H9 (cell line): ENCODE results near the gene MYOCD. TPM values are rescaled to one million over a fixed set of nuclear protein-coding genes. Genes with fewer than 3 reads are reported as not detected.

Experiments
- DNase-seq: peaks from one replicate; pipeline ENCODE4 v3.0.0-alpha.2; 2017
- H2AFZ ChIP-seq: one replicate; pipeline ENCODE4 v1.6.1; 2013; ENCODE audit warnings: mild to moderate bottlenecking, low read length, control low read depth, moderate library complexity
- H2AK5ac ChIP-seq: 2 replicates; pipeline ENCODE4 v1.6.1; 2013; ENCODE audit warnings: low read length, control low read depth, mixed read lengths; ENCODE audit not compliant: insufficient read length
- H2BK120ac ChIP-seq: one replicate; pipeline ENCODE4 v1.6.1; 2013; ENCODE audit warnings: low read depth, mild to moderate bottlenecking, low read length, control low read depth, inconsistent platforms; ENCODE audit not compliant: poor library complexity, severe bottlenecking
- H2BK12ac ChIP-seq: 2 replicates; pipeline ENCODE4 v1.6.1; 2013; ENCODE audit warnings: low read length, control low read depth, mixed read lengths, low read depth; ENCODE audit not compliant: insufficient read length
- H2BK15ac ChIP-seq: 2 replicates; pipeline ENCODE4 v1.6.1; 2013; ENCODE audit warnings: low read depth, low read length, control low read depth
- H2BK20ac ChIP-seq: one replicate; pipeline ENCODE4 v1.6.1; 2013; ENCODE audit warnings: low read depth, mild to moderate bottlenecking, low read length, control low read depth, inconsistent platforms; ENCODE audit not compliant: poor library complexity, severe bottlenecking
- H2BK5ac ChIP-seq: 2 replicates; pipeline ENCODE4 v1.6.1; 2013; ENCODE audit warnings: low read length, control low read depth, mixed read lengths; ENCODE audit not compliant: insufficient read length
- H3K14ac ChIP-seq: 2 replicates; pipeline ENCODE4 v1.6.1; 2013; ENCODE audit warnings: low read length, control low read depth; ENCODE audit not compliant: insufficient read depth
- H3K18ac ChIP-seq: 2 replicates; pipeline ENCODE4 v1.6.1; 2013; ENCODE audit warnings: low read depth, mild to moderate bottlenecking, mixed read lengths, low read length, control low read depth; ENCODE audit not compliant: insufficient read length
- H3K23ac ChIP-seq: 2 replicates; pipeline ENCODE4 v1.6.1; 2013; ENCODE audit warnings: low read length, control low read depth, mixed read lengths, low read depth; ENCODE audit not compliant: insufficient read length
- H3K23me2 ChIP-seq: 2 replicates; pipeline ENCODE4 v1.6.1; 2013; ENCODE audit warnings: low read depth, mild to moderate bottlenecking, mixed read lengths, low read length, control low read depth; ENCODE audit not compliant: insufficient read length, poor library complexity, severe bottlenecking
- H3K27ac ChIP-seq: 2 replicates; pipeline ENCODE4 v1.5.1; 2013; ENCODE audit warnings: low read length, control low read depth, mixed read lengths, low read depth; ENCODE audit not compliant: insufficient read length
- H3K27me3 ChIP-seq: 2 replicates; pipeline ENCODE4 v1.6.1; 2013; ENCODE audit warnings: low read length, control low read depth, inconsistent platforms; ENCODE audit not compliant: insufficient read depth
- H3K4ac ChIP-seq: 2 replicates; pipeline ENCODE4 v1.6.1; 2013; ENCODE audit warnings: low read depth, mild to moderate bottlenecking, control low read depth, inconsistent platforms, low read length, moderate library complexity
- H3K4me1 ChIP-seq: 2 replicates; pipeline ENCODE4 v1.6.1; 2013; ENCODE audit warnings: low read length, control low read depth, inconsistent platforms; ENCODE audit not compliant: insufficient read depth
- H3K4me2 ChIP-seq: 2 replicates; pipeline ENCODE4 v1.6.1; 2013; ENCODE audit warnings: low read length, control low read depth, mixed read lengths; ENCODE audit not compliant: insufficient read length, insufficient read depth
- H3K56ac ChIP-seq: 2 replicates; pipeline ENCODE4 v1.6.1; 2013; ENCODE audit warnings: low read depth, mild to moderate bottlenecking, mixed read lengths, low read length, control low read depth; ENCODE audit not compliant: insufficient read length
- H3K79me1 ChIP-seq: 2 replicates; pipeline ENCODE4 v1.6.1; 2013; ENCODE audit warnings: low read depth, mild to moderate bottlenecking, moderate library complexity, low read length, control low read depth, inconsistent platforms; ENCODE audit not compliant: insufficient read depth, poor library complexity, severe bottlenecking
- H3K79me2 ChIP-seq: 2 replicates; pipeline ENCODE4 v1.6.1; 2013; ENCODE audit warnings: low read length, control low read depth, inconsistent platforms; ENCODE audit not compliant: insufficient read depth
- H3K9ac ChIP-seq: 2 replicates; pipeline ENCODE4 v1.6.1; 2013; ENCODE audit warnings: low read length, control low read depth, mixed read lengths; ENCODE audit not compliant: insufficient read length; ENCODE audit errors: extremely low read depth
- H3K9me3 ChIP-seq: one replicate; pipeline ENCODE4 v1.6.1; 2013; ENCODE audit warnings: low read depth, low read length, inconsistent platforms; ENCODE audit not compliant: control insufficient read depth
- H3T11ph ChIP-seq: one replicate; pipeline ENCODE4 v1.6.1; 2013; ENCODE audit warnings: mild to moderate bottlenecking, low read length, control low read depth, inconsistent platforms
- H4K20me1 ChIP-seq: one replicate; pipeline ENCODE4 v1.6.1; 2013; ENCODE audit not compliant: control insufficient read depth, insufficient read length, insufficient read depth
- H4K5ac ChIP-seq: 2 replicates; pipeline ENCODE4 v1.6.1; 2013; ENCODE audit warnings: low read depth, mild to moderate bottlenecking, mixed read lengths, low read length, control low read depth; ENCODE audit not compliant: insufficient read length
- H4K8ac ChIP-seq: replicated peaks from 2 replicates; pipeline ENCODE4 v1.6.1; 2013; ENCODE audit warnings: low read length, control low read depth, mixed read lengths, low read depth; ENCODE audit not compliant: insufficient read length
- H4K91ac ChIP-seq: 2 replicates; pipeline ENCODE4 v1.6.1; 2013; ENCODE audit warnings: low read depth, mild to moderate bottlenecking, moderate library complexity, mixed read lengths, low read length, control low read depth; ENCODE audit not compliant: insufficient read length
- H3K27ac Mint-ChIP-seq, 3 experiments: 2 replicates in 2 of 3; 3 replicates in 1 of 3; pipeline ENCODE4 v1.8.0; 2020 to 2021; ENCODE audit warnings: mixed read lengths in 3 of 3, mild to moderate bottlenecking in 1 of 3, moderate library complexity in 1 of 3
- H3K27me3 Mint-ChIP-seq: 2 replicates; pipeline ENCODE4 v1.8.0; 2021; ENCODE audit warnings: low read depth, mild to moderate bottlenecking, moderate library complexity, mixed read lengths
- H3K36me3 Mint-ChIP-seq, 3 experiments: 2 replicates in 2 of 3; 3 replicates in 1 of 3; pipeline ENCODE4 v1.8.0; 2020 to 2021; ENCODE audit warnings: low read depth in 3 of 3, mixed read lengths in 3 of 3; ENCODE audit not compliant: insufficient read depth in 1 of 3
- H3K4me1 Mint-ChIP-seq, 2 experiments: 2 replicates each; pipeline ENCODE4 v1.8.0; 2020; ENCODE audit warnings: mixed read lengths in 2 of 2
- H3K4me3 Mint-ChIP-seq, 2 experiments: 2 replicates in 1 of 2; 3 replicates in 1 of 2; pipeline ENCODE4 v1.8.0; 2020 to 2021; ENCODE audit warnings: mild to moderate bottlenecking in 2 of 2, mixed read lengths in 2 of 2, moderate library complexity in 1 of 2
- H3K9me3 Mint-ChIP-seq, 2 experiments: 2 replicates in 1 of 2; 3 replicates in 1 of 2; pipeline ENCODE4 v1.8.0; 2020; ENCODE audit warnings: mild to moderate bottlenecking in 2 of 2, mixed read lengths in 2 of 2, moderate library complexity in 1 of 2
- WGBS: extraction: QIAGEN DNeasy Blood & Tissue Kit; methylation state at CpG from one replicate; pipeline ENCODE4 v1.1.7; 2013; ENCODE audit warnings: missing lambda C conversion rate, low lambda C conversion rate, mixed read lengths; ENCODE audit not compliant: insufficient read length; ENCODE audit errors: extremely low coverage; 5-methylcytosine and 5-hydroxymethylcytosine counted together
- total RNA-seq: library from RNA; stranded (reverse); gene quantifications from 2 replicates; pipeline ENCODE4 v1.2.1, GENCODE V29; 2021
- TF ChIP-seq, protein P1 (sequence below): fragments of 200-600 bp; sonication (generic); conservative IDR thresholded peaks from 3 replicates; pipeline ENCODE4 v1.8.0; 2021; ENCODE audit warnings: antibody characterized with exemption, mild to moderate bottlenecking

MYOCD gene
- total RNA-seq, 1 experiment from 2014 or later: 0.17 TPM

DNA sequence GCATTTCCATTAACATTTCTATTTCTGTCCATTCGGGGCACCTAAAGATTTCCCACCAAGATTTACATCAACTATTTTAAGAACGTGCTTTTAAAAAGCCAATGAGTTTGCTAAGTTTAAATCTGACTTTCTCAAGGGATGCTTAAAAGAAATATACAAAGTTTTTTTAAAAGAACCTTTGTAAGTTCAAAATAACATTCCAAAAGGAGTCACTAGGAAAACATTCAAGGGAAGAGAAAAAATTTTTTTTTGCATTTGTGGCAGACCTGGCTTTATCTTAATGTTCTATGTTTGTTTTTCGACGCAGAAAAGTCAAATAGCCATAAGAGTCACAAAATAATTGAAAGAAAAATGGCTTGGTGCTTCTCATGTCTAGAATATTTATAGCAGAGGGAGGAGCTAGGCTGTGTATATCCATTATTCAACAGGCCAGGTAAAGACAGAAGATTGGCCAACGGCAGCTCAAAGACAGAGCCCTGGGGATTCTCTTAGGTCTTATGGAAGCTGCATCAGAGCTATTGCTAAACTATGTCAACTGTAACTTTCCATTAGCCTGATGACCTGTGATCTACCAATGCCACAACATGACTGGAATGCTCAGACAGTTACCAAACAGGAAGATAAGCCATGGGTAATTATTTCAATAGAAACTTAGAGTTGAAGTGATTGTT is 37.8 kb upstream of the MYOCD start:
- Histone ChIP-seq H3K23ac (no peak overlapping the region), H3K9me3 (no peaks in the 10 kb centered on the region), H2BK15ac (no peak overlapping the region), H3K23me2 (no peaks in the 10 kb centered on the region), H3T11ph (no peak overlapping the region), H3K79me1 (no peaks in the 10 kb centered on the region), H2AFZ (no peak overlapping the region), H4K91ac (no peak overlapping the region), H2BK20ac (no peak overlapping the region), H4K5ac (no peak overlapping the region), H3K4ac (no peak overlapping the region), H3K9ac (no peak overlapping the region), H3K79me2 (no peaks in the 10 kb centered on the region), H3K4me2 (no peak overlapping the region), H4K8ac (no peak overlapping the region), H3K56ac (no peak overlapping the region), H2BK5ac (no peak overlapping the region), H2BK120ac (no peak overlapping the region), H3K4me1 (peaks cover 12% of the 10 kb centered on the region; the same call in 1 of the 2 replicates), H2BK12ac (no peak overlapping the region), H3K27ac (no peak overlapping the region), H4K20me1 (no peaks in the 10 kb centered on the region), H3K27me3 (no peaks in the 10 kb centered on the region), H3K14ac (no peak overlapping the region), H3K18ac (no peak overlapping the region), H2AK5ac (no peak overlapping the region)
- Mint-ChIP-seq H3K9me3 (no peaks in the 10 kb centered on the region), H3K27me3 (no peaks in the 10 kb centered on the region), H3K4me1 (peaks cover 30 to 31% of the 10 kb centered on the region in 2 experiments), H3K36me3 (no peaks in the 10 kb centered on the region), H3K27ac (peak overlapping the region in 1 of 3 experiments; percentile 14; a peak in 2 of 7 replicates), H3K4me3 (no peak overlapping the region)
- DNase-seq: no peak
- TF ChIP-seq, protein P1, sequence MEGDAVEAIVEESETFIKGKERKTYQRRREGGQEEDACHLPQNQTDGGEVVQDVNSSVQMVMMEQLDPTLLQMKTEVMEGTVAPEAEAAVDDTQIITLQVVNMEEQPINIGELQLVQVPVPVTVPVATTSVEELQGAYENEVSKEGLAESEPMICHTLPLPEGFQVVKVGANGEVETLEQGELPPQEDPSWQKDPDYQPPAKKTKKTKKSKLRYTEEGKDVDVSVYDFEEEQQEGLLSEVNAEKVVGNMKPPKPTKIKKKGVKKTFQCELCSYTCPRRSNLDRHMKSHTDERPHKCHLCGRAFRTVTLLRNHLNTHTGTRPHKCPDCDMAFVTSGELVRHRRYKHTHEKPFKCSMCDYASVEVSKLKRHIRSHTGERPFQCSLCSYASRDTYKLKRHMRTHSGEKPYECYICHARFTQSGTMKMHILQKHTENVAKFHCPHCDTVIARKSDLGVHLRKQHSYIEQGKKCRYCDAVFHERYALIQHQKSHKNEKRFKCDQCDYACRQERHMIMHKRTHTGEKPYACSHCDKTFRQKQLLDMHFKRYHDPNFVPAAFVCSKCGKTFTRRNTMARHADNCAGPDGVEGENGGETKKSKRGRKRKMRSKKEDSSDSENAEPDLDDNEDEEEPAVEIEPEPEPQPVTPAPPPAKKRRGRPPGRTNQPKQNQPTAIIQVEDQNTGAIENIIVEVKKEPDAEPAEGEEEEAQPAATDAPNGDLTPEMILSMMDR: no peak
- WGBS: no CpG with 5 or more reads among the region's 5 CpGs
